Fibroblast of villous mesenchyme (primary cell): Measurements from ENCODE around the gene C16orf87. TPM values are rescaled to one million over a fixed set of nuclear protein-coding genes. Genes with fewer than 3 reads are reported as not detected.
A peak's percentile ranks its signal among the peaks of the same experiment; 100 is the strongest.

Experiments
- DNase-seq: peaks from one replicate; pipeline ENCODE4 v3.0.0-alpha.2; 2010; ENCODE audit warnings: low read depth
- H3K4me3 ChIP-seq: 2 replicates; pipeline ENCODE4 v1.5.1; 2011; ENCODE audit warnings: low read depth, mild to moderate bottlenecking, low read length
- total RNA-seq: library from RNA; depleted of rRNA; stranded (reverse); fragments of >200 nt; gene quantifications from 2 replicates; pipeline ENCODE4 v1.2.3, GENCODE V29; 2012
- TF ChIP-seq, protein P1 (sequence below): IDR thresholded peaks from 2 replicates; pipeline ENCODE4 v1.5.1; 2012; ENCODE audit warnings: low read depth, mild to moderate bottlenecking, low read length; ENCODE audit not compliant: insufficient read depth

The C16orf87 gene
- total RNA-seq, 1 donor: 14.7 TPM

DNA sequence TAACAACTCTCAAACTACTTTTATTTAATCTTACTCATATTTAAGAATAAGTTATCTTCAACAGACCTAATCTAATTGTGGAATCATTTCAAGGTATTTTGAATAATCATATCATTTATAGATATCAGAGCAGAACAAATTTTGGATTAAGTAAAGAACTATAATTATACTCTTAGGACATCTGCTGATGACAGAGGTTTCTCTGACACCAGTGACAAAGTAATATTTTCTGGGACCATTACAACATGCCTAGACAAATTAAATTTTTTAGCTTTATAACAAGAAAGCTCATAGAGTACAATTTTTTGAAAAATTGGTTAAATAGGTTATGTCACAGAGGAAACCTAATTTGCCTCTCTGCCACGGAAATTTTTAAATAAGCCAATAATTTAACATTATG is 30.5 kb downstream of the C16orf87 start:
- no peak overlapping the region for H3K4me3 ChIP-seq
- TF ChIP-seq, protein P1, sequence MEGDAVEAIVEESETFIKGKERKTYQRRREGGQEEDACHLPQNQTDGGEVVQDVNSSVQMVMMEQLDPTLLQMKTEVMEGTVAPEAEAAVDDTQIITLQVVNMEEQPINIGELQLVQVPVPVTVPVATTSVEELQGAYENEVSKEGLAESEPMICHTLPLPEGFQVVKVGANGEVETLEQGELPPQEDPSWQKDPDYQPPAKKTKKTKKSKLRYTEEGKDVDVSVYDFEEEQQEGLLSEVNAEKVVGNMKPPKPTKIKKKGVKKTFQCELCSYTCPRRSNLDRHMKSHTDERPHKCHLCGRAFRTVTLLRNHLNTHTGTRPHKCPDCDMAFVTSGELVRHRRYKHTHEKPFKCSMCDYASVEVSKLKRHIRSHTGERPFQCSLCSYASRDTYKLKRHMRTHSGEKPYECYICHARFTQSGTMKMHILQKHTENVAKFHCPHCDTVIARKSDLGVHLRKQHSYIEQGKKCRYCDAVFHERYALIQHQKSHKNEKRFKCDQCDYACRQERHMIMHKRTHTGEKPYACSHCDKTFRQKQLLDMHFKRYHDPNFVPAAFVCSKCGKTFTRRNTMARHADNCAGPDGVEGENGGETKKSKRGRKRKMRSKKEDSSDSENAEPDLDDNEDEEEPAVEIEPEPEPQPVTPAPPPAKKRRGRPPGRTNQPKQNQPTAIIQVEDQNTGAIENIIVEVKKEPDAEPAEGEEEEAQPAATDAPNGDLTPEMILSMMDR: no peak
- DNase-seq: no peak

DNA sequence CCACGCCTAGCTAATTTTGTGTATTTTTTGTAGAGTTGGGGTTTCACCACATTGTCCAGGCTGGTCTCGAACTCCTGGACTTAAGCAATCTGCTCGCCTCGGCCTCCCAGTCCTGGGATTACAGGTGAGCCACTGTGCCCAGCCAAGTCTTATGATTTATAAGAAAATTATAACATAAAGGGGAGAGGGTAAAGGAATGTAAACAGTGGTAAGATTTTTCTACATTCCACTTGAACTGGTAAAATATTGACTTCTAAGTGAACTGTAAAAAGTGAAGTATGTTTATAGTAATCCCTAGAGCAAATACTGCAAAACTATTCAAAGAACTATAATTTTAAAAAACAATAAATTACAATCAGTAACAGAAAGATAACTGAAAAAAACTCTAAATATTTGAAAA is 33.5 kb downstream of the C16orf87 start:
- TF ChIP-seq, protein P1: no peak
- DNase-seq: no peak
- no peak overlapping the region for H3K4me3 ChIP-seq

DNA sequence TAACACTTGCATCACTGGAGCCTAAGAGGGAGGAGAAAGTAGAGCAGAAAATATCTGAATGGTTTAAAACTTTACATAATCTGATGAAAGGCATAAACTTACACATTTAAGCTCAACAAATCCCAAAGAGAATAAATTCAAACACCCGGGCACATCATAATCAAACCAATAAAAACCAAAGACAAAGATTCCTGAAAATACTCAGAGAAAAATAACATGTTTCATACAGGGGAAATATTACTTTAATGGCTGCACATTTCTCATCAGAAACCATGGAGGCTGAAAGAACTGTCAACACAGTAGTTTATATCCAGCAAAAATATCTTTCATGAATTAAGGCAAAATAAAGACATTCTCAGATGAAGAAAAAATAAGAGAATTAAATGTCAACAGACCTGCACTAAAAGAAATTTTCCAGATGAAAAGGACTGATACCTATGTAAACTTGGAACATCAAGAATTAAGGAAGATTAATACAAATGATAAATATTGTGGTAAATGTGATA is 34.2 kb downstream of the C16orf87 start:
- TF ChIP-seq, protein P1: no peak
- H3K4me3 ChIP-seq: no peak overlapping the region
- no peak for DNase-seq

DNA sequence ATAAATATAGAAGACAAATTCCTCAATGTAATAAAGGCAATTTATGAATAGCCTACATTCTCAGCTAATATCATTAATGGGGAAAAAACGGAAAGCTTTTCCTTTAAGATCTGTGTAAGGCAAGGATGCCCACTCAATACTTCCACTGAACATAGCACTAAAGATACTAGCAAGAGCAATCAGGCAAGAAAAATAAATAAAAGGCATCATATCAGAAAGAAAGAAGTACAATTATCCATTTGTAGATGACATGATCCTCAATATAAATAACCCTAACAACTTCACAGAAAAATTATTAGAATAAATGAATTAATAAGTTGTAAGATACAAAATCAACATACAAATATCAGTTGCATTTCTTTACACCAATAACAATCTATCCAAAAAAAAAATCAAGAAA is 37.1 kb downstream of the C16orf87 start:
- TF ChIP-seq, protein P1: no peak
- no peak for DNase-seq
- H3K4me3 ChIP-seq: no peak overlapping the region

DNA sequence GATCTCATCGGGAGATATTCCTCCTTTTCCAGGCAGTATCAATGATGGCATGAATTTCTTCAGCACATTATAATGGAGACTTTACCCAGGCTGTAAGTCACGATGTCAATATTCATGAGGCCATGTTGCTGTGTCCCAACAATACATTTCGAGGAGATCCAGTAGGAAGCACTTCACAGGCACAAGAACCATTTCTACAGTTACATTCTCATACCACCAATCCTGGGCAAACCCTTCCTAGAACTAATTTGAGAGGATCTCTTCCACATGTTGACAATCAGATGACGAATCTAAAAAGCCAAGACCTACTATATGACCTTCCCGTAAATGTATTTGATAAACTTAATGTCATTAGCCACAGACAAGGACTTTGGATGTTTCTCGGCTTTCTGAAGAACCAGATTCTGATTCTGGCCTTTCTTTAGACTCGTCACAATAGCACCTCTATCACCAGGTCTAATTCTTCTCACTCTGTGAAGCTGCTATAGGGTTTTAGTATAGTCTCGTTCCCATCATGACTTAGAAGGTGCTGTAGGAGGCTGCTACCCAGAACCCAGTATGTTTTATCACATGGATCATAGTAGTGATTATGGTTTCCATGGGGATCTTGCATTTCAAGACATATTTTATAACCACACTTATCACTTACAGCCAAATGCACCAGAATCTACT is 40.2 kb downstream of the C16orf87 start:
- DNase-seq: no peak
- TF ChIP-seq, protein P1: no peak
- peak overlapping the region; percentile 68 for H3K4me3 ChIP-seq

DNA sequence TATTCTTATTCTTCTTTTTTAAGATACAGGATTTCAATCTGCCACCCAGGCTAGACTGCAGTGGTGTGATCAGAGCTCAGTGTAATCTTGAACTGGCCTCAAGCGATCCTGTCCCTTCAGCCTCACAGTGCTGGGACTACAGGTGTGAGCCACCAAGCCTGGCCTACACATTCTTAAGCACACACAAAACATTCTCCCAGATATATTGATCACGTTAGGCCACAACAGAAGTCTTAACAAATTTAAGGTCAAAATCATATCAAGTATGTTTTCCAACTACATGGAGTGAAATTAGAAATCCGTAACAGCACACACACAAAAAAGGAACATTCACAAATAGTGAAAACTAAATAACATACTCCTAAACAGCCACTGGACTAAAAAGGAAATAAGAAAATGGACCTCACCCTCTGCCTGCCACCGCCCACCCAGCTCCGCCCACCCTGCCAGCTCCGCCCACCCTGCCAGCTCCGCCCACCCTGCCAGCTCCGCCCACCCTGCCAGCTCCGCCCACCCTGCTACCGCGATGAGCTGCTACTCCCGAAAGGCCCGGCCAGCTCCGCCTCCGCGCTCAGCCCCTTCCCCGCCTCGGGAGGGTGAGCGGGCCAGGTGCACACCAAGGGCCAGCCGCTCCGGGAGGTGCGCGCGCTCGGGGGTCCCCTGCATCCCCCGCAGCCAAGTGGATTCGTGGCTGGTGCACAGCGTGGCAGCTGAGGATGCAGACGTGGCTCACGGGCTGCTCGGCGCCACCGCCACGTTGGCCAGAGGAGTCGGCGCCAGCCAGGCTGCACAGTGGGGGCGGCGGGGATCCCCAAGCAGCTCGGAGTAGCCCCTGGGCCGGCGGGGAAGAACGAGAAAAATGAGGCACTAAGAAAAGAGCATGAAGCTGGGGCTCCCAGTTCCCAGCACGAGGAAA is 41.2 kb downstream of the C16orf87 start:
- TF ChIP-seq, protein P1: no peak
- DNase-seq: peak; percentile 65
- H3K4me3 ChIP-seq: peak overlapping the region; percentile 68
